Measurements from ENCODE around the gene KCNIP4.
"Not testable (repeated sequence)": the region's sequence is repeated elsewhere in the genome, so short reads cannot be mapped to it uniquely, and the experiment has no call there.

KCNIP4 gene

DNA sequence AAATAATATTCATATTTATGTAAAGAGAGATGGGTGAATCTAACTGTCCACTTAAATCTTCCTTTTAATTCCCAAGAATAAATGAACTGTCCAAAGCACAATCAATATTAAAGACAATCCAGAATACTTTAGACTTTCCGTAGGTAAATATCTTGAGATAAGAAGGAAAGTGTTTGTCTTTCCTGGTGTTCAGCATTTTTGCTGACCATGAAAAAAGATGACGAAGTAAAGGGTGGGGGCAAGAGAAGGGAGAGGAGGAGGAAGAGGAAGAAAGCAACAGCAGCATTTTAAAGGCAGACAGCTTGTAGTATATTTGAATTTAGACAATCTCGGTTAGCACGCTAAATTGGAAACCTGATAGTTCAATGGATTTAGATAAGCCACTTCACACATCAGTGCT lies 498.2 kb downstream of the KCNIP4 start:
- no peak for DNase-seq

DNA sequence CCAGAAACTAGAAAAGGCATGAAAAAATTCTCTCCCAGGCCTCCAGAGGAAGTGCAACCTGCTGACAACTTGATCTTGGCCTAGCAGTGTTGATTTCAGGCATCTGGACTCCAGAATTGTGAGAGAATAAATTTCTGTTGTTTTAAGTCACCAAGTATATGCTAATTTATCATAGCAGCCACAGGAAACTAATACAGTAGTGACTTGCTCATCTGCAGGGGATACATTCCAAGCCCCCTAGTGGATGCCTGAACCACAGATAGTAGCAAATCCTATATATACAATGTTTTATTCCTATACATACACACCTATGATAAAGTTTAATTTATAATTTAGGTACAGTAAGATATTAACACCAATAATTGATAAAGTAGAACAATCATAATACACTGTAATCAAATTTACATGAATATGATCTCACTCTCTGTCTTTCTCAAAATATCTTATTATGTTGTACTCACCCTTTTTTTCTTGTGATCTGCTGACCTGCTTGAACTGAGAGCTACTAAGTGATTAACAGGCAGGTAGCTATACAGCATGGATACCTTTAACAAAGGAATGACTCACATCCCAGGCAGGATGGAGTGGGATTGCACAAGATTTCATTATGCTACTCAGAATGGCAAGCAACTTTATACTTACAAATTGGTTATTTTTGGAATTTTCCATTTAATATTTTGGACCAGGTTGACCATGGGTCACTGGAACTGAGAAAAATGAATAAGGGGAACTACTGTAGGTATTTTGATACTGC lies 501.1 kb downstream of the KCNIP4 start:
- no peak for DNase-seq

DNA sequence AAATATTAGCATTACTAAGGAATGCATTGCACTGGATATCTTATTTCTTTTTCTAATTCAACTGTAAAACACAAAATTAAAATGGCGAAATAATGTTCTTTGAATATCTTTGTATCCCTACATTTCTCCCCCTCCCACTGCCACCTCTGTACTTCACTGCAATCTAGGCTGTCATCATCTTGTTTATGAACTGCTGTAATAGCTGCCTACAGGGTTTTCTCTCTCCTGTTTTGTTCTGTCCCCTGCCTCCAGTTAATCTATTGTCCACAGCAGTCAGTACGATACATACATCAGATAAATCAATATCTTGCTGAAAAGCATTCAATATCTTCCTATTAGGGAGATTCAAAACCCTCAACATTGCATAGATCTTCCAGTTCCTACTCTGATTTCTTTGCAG lies 528.4 kb downstream of the KCNIP4 start:
- DNase-seq: no peak

DNA sequence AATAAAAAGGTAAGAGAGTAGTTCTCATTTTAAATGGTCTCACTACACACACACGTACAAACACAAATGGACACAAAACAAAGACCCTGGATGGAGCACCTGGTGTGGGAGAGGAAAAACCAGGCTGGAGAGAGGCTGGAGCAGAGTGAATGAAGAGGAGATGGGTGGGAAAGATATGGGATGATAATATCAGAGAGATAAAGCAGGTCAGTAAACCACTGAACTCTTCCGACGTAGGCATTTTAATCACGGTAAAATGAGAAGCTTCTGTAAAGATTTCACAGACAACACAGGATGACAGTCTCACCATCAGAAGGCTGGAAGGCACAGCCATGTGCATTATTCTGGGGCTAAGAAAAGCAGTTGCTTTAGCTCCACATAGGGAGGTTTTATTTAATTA lies 532.8 kb downstream of the KCNIP4 start:
- DNase-seq: no peak

DNA sequence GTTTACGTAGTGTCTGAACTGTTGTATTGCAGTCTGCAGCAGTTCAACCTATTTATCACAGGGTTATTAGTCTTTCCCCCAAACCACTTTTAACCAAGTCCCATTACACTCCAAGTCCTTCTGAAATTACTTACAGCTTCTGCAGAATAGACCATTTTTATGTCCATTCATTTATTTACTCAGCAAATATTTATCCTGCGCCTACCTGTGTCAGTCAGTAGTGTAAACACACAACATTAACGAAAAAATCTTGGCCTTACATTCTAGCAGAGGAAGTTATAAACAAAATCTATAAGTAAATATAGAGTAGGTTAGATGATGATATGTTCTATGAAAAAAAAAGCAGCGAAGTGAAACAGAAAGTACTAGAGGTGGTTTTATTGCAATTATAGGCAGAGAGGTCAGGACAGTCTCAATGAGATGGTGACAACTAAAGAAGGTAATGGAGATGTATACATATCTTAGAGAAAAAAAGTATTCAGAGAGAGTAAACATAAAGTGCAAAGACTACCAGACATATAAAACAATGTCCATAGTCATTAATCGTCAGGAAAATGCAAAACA lies 534.7 kb downstream of the KCNIP4 start:
- no peak for DNase-seq

DNA sequence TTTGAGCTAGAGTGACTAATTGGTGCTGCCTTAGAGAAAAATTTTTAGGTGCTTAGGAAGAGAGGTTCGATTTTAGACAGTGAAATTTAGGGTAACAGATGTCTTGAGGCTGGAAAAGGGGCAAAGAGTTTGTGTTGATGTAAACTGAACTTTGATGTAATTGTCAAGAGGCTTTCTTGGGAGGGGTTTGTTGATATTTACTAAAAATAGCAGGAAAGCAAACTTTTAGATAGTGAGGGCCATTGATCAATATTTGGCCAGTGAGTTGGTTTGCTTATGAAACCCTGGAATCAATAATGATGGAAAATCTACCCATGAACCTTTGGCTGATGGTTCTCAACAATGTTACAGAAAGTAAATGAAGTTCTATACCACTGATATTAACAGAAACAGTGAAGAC lies 537.5 kb downstream of the KCNIP4 start:
- DNase-seq: no peak

DNA sequence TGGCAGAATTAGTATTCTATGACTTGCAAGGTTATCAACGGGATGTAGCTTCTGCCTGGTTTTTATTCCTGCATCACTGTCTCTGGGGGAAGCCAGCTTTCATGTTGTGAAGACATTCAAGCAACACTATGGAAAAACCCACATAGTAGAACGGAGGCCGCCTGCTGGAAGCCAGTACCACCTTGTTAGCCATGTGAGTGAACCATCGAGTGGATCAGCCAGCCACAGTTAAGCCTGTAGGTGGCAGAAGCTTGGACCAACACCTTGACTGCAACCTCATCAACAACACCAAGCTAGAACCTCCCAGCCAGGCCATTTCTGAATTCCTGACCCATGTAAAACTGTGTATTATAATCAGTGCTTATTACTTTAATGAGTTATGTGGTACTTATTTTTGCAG lies 538.2 kb downstream of the KCNIP4 start:
- no peak for DNase-seq

DNA sequence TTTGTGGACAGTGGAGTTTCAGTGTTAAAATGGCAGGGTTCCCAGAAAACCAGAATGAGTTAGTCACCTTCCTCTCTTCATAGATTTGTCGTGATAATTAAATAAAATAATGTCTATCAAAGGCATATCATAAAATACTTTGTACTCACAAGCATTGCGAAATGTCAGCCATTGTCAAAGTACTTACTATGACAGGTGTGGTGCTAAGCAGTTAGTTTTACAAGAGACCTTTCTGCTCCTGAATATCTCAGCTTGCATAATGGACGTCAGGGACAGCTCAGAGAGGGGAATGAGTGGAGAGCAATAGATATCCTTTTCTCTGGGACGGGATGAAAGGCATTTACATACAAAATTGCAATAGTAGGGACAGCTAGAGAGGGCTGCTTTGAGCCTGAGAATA lies 560.9 kb downstream of the KCNIP4 start:
- DNase-seq: no peak

DNA sequence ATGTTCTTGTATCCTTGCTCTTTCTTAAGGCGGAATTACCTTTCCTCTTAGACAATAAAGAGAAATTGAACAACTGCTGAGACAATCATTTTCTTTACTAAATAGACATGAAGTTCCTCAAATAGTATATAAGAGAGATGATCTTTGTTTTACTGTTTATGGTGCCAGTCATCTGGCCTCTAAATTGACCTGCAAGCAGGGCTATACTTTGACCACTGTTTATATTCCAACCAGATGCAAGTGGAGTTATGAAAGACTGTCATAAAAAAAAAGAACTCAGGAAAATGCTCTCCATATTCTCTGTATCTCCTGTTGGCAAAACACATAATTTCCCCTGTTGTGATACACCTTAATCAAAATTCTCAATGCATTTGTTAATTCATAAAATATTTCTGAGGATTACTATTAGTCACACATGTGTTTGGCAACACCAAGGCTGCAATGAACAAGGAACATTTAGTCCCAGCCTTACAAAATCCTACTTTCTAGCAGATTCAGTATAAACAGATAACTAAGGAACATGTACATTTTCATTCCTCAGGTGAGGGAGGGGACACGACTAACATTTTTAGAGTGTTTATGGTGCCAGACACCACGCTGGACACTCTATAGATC lies 562.3 kb downstream of the KCNIP4 start:
- no peak for DNase-seq

DNA sequence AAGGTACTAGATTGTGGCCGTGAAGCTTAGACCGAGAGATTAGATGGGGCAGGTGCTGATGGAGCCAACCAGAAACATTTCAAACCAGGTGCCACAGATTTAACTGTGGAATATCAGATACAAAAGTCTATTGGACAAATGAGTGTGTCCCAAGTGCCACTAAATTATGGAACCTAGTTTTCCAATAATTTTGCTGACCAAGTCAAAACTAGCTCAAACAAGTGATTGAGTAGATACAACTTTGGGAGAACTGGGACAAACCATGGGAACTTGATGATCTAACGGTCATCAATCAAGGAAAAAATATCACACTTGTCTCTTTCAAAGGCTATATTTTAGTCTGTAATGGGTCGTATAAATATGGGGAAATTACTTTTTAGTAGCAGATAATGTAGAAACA lies 562.9 kb downstream of the KCNIP4 start:
- DNase-seq: no peak

DNA sequence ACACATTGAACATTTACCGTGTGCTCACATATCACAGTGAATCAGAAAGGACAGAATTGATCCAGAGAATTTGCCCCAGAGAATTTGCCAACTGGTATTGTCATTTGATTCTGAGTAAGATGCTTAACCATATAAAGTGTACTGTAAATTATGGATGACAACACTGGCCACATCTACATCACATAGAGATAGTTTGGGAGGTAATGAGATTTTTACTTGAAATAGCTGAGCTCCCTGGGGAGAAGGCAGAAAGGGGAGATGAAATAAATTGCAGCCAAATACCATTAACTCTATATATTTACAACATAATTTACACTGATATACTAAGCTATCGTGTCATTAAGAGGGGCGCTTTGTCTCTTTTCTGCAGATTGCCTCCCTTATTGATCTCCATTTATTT lies 564.0 kb downstream of the KCNIP4 start:
- DNase-seq: no peak

DNA sequence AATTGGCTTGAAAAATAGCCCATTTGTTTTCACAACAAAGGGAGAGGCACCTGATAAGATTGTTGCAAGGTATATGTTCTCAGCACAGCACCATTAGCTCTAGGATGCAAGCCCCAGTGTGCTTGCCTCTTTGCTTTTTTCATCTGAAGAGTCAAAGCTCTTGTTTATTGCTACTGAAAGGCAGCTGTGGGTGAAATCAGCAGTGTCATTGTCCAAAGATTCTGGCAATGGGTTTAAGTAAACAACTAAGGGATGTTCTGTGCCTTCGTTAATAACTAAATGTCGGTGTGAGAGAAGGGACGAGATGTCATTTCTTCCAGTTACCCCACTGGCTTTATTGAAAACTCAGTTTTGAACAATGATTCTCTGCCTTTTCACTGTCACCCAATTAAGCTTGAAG lies 567.7 kb downstream of the KCNIP4 start:
- DNase-seq: no peak

DNA sequence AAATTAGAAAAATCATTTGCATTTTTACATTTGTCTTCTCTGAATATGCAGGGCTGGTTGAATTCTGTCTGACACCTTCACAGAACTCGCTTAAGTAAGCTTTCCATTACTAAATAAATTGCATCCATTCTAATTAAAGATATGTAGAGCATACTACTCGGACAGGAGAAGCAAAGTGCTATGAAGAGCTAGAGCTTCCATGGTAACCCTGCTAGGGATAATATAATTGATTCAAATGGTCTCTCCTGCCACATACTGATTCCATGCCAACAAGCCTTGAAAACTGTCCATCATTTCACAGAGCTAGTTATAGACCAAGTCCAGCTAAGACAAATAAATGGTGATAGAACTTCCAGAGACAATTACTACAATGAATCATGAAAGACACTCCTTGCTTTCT lies 571.5 kb downstream of the KCNIP4 start:
- DNase-seq: no peak

DNA sequence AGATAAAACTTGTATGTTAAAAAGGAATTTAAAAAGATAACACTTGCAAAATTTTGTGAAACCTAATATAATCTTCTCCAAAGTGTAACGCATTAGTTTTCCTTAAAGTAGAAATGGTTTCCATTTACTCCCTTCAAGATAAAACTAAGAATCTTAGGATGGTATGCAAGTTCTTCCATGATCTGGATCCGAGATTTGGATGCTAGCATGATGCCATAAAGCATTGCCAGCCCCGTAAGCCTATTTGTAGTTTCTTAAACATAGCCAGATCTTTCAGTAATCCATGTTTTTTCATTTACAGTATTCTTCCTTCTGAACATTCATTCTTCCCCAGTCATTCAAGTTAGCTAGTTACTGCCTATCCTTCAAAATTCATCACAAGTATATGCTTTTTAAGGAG lies 572.4 kb downstream of the KCNIP4 start:
- no peak for DNase-seq

DNA sequence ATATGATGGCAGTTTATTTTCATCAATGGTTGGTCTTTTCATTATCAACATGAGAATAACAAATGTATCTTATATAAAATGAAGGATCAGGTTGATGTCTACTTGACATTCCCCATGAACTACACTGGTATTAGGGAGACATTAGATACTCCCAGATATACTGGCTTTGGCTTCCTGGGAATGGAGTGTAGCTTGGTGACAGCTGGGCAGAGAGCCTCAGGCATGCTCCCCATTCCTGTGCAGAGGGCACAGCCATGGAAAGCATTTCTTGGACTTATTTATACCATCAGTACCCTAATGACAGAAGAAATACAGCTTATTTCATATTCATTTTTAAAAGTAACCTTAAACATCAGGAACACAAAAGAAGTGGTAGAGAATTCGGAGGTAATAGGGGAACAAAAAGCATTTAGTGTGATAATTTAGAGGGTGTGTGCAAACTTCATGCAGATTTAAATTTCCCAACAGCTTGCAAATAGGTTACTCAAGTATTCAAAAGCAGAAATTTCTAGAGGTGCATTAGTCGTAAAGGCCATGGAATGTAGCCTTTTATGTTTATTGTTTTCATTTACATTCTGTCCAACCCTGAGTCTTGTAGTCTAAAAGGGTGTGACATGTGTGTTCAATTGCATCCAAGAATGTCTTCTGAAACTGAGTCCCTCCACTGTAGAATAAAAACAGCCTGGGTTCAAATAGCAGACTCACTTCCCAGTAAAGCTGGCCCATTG lies 573.8 kb downstream of the KCNIP4 start:
- DNase-seq: no peak

DNA sequence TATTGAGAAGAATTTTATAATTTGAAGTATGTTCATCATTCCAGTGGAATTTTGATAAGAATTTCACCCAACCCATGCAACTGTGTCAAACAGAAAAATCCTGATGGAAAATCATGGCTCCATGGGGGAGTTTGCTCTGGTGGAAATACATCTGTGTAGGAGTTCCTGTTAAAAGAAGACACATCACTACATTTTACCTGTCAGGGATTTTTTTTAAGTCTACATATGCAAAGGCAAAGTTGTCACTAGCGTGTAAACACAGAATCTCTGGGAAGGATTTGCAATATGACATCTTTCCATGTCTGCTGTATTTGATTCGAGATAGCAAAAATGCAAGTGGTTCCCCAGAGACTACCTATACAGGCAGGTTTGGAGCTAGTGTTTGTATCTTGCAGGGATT lies 581.0 kb downstream of the KCNIP4 start:
- no peak for DNase-seq

DNA sequence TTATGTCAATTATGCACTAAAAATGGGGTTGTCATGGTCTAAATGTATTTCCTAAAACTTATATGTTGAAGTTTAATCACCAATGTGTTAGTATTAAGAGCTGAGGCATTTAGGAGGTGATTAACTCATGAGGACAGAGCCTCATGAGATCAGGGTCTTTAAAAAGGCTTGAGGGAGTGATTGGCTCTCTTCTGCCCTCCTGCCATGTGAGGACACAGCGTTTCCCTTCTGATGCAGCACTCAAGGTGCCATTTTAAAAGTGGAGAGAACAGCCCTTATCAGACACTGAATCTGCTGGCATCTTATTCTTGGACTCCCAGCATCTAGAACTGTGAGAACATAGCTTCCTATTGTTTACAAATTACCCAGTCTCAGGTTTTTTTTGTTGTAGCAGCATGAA lies 581.7 kb downstream of the KCNIP4 start:
- no peak for DNase-seq

DNA sequence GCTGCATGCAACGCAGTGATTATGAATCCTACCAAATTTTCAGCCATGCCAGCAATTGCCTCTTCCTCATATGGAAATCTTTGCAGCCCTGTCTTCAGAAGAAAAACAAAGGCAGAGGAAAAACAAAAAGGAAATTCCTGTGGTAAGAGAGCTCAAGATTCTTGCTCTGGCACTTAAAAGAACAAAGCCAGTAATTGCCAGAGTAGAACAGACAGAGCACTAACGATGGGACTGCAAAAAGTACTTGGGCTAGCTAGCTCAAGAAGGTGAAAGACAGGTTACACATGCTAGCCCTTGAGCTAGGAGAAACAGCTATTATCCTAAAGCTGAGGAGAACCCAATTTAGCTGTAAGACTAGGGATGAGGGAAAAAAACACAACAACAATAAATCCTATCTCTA lies 582.3 kb downstream of the KCNIP4 start:
- no peak for DNase-seq

DNA sequence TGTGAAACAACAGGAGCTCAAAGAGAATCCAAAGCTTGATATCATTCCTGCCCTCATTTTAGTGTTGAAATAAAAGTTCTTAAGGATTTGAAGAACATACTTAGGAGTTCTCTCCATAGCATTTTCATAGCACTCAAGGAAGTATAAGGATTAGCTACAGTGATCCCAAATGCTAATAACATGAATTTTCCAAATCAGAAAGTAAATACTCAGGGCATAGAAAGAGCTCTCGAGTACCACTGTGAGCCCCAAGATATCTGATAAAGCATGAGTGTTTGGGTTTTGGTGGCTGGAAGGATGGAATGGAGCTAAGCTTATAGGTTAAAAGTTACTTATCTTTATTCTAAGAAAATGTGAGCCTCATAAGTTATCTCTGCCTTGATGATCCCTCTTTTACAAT lies 584.9 kb downstream of the KCNIP4 start:
- DNase-seq: no peak

DNA sequence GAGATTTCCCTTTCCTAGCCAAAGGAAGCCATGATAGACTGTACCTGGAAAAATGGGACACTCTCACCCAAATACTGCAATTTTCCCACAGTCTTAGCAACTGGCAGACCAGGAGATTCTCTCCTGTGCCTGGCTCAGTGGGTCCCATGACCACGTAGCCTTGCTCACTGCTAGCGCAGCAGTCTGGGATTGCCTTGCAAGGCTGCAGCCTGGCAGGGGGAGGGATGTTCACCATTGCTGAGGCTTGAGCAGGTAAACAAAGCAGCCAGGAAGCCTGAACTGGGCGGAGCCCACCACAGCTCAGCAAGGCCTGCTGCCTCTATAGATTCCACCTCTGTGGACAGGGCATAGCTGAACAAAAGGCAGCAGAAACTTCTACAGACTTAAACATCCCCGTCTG lies 596.2 kb downstream of the KCNIP4 start:
- DNase-seq: not testable (repeated sequence)

DNA sequence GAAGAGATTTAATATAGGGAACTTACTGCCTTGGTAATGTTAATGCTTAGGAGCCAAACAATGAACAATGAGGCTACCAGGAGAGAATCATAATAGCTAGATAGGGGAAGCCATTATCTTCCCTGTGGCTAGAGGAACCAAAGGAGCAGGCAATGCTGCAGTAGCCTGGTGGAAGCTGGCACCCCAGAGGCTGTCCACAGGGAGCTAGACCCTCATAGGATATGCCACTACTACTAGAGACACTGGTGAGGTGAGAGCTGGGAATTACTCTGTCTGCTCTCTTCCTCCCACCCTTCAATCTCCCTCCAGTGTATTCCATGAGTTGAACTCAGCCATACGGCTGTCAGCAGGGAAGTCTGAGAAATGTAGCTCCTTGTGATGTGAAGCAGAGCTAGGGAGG lies 601.4 kb downstream of the KCNIP4 start:
- no peak for DNase-seq

DNA sequence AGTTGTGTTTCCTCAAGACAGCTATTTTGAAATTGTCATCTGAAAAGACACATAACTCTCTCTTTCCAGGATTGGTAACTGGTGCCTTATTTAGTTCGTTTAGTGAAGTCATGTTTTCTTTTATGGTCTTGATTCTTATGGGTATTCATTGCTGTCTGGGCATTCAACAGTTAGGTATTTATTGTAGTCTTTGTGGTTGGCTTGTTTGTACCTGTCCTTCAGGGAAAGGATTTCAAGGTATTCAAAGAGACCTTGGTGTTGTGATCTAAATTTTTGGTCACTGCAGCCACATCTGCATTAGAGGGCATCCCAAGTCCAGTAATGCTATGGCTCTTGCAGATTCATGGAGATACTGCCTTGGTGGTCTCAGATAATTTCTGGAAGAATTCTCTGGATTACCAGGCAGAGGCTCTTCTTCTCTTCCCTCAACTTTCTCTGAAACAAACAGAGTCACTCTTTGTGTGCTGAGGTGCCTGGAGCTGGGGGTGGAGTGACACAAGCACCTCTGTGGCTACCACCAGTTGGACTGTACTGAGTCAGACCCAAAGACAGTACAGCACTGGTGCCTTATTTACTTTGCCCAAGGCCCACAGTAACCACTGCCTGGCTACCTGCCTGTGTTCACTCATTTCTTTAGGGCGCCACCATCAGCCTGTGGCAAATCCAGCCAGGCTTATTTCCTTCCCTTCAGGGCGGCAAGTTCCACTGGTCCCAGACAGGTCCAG lies 620.4 kb downstream of the KCNIP4 start:
- DNase-seq: no peak

DNA sequence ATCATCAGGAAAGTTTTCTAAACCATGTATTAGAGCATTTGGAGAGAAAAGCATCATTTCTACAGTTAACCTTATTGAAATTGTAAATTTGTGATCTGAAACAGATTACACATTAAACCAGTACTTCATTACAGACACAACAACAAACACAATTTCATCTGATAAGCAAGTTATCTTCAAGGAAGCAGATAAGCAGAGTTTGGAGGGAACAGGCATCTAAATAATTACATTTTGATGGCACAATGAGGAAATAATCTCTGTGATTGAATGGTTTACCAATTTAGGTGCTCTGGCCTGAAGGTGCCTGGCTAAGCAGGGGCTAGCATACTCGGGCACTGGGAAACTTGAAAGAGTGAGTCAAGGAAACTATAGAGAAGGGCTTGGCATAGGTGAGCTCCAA lies 628.5 kb downstream of the KCNIP4 start:
- no peak for DNase-seq

All from activated CD4-positive, alpha-beta T cell treated with anti-CD3 and anti-CD28 coated beads for 4 hours (primary cell).